Body of pancreas (tissue), 4 donors: Measurements from ENCODE around the gene SIM2.

Experiments
- POLR2A ChIP-seq, 3 donors: fragments of 450-650 bp; IDR thresholded peaks; one replicate each; pipeline ENCODE4 v1.6.1; 2016; ENCODE audit warnings: antibody characterized with exemption in 3 of 3, mild to moderate bottlenecking in 2 of 3
- TF ChIP-seq, protein P1 (sequence below), 7 experiments: fragments of 450-650 bp in 4 of 7; fragments of 200-600 bp in 3 of 7; sonication (generic) in 3 of 7; IDR thresholded peaks; one replicate each; pipeline ENCODE4 v1.5.1; 2016 to 2019; ENCODE audit warnings: antibody characterized with exemption in 7 of 7

DNA sequence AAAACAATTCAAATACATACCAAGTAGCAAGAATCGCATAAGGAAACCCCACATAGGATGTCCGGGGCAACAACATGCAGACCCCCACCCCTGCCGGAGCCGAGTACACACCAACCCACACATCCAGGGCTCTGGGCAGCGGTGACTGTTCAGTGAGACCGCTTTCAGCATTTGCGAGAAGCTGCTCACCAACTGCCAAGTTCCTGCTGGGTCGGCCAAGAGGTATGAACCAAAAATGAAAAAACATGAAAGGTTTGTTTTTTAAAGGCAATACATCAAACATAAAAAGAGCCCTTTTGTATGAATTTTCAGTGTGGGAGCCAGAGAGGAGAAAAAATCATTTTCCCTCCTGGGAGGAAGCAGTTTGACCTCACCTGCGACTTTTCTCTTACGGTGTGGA is 92.3 kb downstream of the SIM2 start:
- TF ChIP-seq, protein P1, sequence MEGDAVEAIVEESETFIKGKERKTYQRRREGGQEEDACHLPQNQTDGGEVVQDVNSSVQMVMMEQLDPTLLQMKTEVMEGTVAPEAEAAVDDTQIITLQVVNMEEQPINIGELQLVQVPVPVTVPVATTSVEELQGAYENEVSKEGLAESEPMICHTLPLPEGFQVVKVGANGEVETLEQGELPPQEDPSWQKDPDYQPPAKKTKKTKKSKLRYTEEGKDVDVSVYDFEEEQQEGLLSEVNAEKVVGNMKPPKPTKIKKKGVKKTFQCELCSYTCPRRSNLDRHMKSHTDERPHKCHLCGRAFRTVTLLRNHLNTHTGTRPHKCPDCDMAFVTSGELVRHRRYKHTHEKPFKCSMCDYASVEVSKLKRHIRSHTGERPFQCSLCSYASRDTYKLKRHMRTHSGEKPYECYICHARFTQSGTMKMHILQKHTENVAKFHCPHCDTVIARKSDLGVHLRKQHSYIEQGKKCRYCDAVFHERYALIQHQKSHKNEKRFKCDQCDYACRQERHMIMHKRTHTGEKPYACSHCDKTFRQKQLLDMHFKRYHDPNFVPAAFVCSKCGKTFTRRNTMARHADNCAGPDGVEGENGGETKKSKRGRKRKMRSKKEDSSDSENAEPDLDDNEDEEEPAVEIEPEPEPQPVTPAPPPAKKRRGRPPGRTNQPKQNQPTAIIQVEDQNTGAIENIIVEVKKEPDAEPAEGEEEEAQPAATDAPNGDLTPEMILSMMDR (IDR thresholded peaks at IDR 0.05) = no peak
- no peak for TF ChIP-seq POLR2A (IDR thresholded peaks at IDR 0.05)
